ENCODE measurements around the gene USP49. TPM values are rescaled to one million over a fixed set of nuclear protein-coding genes. Genes with fewer than 3 reads are reported as not detected.
A peak's percentile ranks its signal among the peaks of the same experiment; 100 is the strongest.

The USP49 gene
- total RNA-seq, 4 donors from 2014 or later: 6.5 to 13.8 (median 8.8) TPM

- DNase-seq (ENCODE audit: low spot score in 2 of 2): no peak
- no peak overlapping the region for H3K4me3 ChIP-seq
- no peak for TF ChIP-seq EP300 (IDR thresholded peaks at IDR 0.05)
- TF ChIP-seq POLR2A (IDR thresholded peaks at IDR 0.05): no peak
- no peak for TF ChIP-seq CTCF (IDR thresholded peaks at IDR 0.05)
- H3K4me1 ChIP-seq: peaks cover 0 to 71% (median 35%) of the 10 kb centered on the region in 4 donors
- WGBS, 2 donors: 60 to 62% methylated on average over 3 to 4 of the region's 4 CpGs
- no peaks in the 10 kb centered on the region for H3K9me3 ChIP-seq
- H3K36me3 ChIP-seq: peaks cover 0 to 45% (median 16%) of the 10 kb centered on the region in 3 donors
- no peaks in the 10 kb centered on the region for H3K27me3 ChIP-seq
- H3K27ac ChIP-seq: peak overlapping the region in 3 of 4 donors; percentile 41 to 92 (median 90)
Measured at GRCh38 chr6:41937861-41938574, 42.8 kb upstream of the USP49 start.

- H3K4me3 ChIP-seq: no peak overlapping the region
- peaks cover 0 to 50% (median 21%) of the 10 kb centered on the region in 3 donors for H3K36me3 ChIP-seq
- WGBS, 2 donors: 54 to 72% methylated on average over 2 of the region's 2 CpGs
- no peaks in the 10 kb centered on the region for H3K27me3 ChIP-seq
- TF ChIP-seq EP300 (IDR thresholded peaks at IDR 0.05): no peak
- TF ChIP-seq POLR2A (IDR thresholded peaks at IDR 0.05): no peak
- no peak for TF ChIP-seq CTCF (IDR thresholded peaks at IDR 0.05)
- peak overlapping the region in 3 of 4 donors; percentile 15 to 92 (median 90) for H3K27ac ChIP-seq
- peaks cover 0 to 69% (median 35%) of the 10 kb centered on the region in 4 donors for H3K4me1 ChIP-seq
- no peaks in the 10 kb centered on the region for H3K9me3 ChIP-seq
- no peak for DNase-seq (ENCODE audit: low spot score in 2 of 2)
Measured at GRCh38 chr6:41937472-41937860, 42.3 kb upstream of the USP49 start.

- peaks cover 0 to 62% (median 29%) of the 10 kb centered on the region in 3 donors for H3K36me3 ChIP-seq
- TF ChIP-seq CTCF (IDR thresholded peaks at IDR 0.05) (peak; percentile 63 to 86 (median 80)), EP300 (IDR thresholded peaks at IDR 0.05) (peak in 1 of 2 donors; percentile 20), POLR2A (IDR thresholded peaks at IDR 0.05) (no peak)
- H3K9me3 ChIP-seq: no peaks in the 10 kb centered on the region
- no peak overlapping the region for H3K4me3 ChIP-seq
- peaks cover 0 to 64% (median 33%) of the 10 kb centered on the region in 4 donors for H3K4me1 ChIP-seq
- DNase-seq (ENCODE audit: low spot score in 2 of 2): peak in 1 of 2 donors; percentile 72
- H3K27me3 ChIP-seq: no peaks in the 10 kb centered on the region
- H3K27ac ChIP-seq: peak overlapping the region in 2 of 4 donors; percentile 61
- WGBS, 2 donors: 47 to 48% methylated on average over 10 of the region's 10 CpGs
Measured at GRCh38 chr6:41936073-41936837, 41.1 kb upstream of the USP49 start.

DNA sequence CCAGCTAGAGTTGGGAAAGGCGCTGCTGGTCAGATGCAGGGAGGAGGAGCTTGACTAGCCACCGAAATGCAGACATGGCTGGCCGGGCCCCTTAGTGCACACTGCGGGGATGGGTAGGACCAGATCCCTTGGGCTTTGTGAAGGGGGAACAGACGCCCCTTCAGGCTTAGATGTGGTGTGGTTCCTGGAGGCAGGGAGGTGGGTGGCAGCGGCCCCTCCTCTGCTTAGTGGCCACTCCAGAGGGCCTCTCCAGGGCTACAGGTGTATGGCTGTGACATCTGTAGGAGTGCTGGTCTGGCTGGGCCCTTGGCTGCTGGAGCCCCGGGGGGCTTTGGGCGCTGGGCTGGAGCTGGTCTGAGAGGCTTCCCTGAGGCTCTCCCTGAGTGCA lies 40.5 kb upstream of the USP49 start:
- H3K36me3 ChIP-seq: peaks cover 0 to 68% (median 29%) of the 10 kb centered on the region in 3 donors
- H3K4me3 ChIP-seq: no peak overlapping the region
- no peaks in the 10 kb centered on the region for H3K27me3 ChIP-seq
- no peak for DNase-seq (ENCODE audit: low spot score in 2 of 2)
- H3K9me3 ChIP-seq: no peaks in the 10 kb centered on the region
- H3K27ac ChIP-seq: peak overlapping the region in 2 of 4 donors; percentile 61
- WGBS, 2 donors: 61 to 73% methylated on average over 4 to 7 of the region's 8 CpGs
- H3K4me1 ChIP-seq: peaks cover 0 to 59% (median 30%) of the 10 kb centered on the region in 4 donors
- TF ChIP-seq POLR2A (IDR thresholded peaks at IDR 0.05) (no peak), EP300 (IDR thresholded peaks at IDR 0.05) (no peak), CTCF (IDR thresholded peaks at IDR 0.05) (no peak)

GRCh38 chr6:41935193-41935574 lies 40.0 kb upstream of the USP49 start:
- no peak overlapping the region for H3K4me3 ChIP-seq
- no peaks in the 10 kb centered on the region for H3K27me3 ChIP-seq
- DNase-seq (ENCODE audit: low spot score in 2 of 2): no peak
- peaks cover 0 to 73% (median 29%) of the 10 kb centered on the region in 3 donors for H3K36me3 ChIP-seq
- peaks cover 0 to 54% (median 25%) of the 10 kb centered on the region in 4 donors for H3K4me1 ChIP-seq
- 50 to 62% methylated on average over 1 of the region's 1 CpG for WGBS, 2 donors
- TF ChIP-seq CTCF (IDR thresholded peaks at IDR 0.05): no peak
- no peak for TF ChIP-seq EP300 (IDR thresholded peaks at IDR 0.05)
- no peak for TF ChIP-seq POLR2A (IDR thresholded peaks at IDR 0.05)
- H3K27ac ChIP-seq: no peak overlapping the region
- H3K9me3 ChIP-seq: no peaks in the 10 kb centered on the region
